HG02938 (cell line): ENCODE measurements around the gene CACNG5.

Source experiments
- ATAC-seq: cut with Tn5 transposase; IDR thresholded peaks from one replicate; pipeline ENCODE4 v1.9.1; 2021; ENCODE audit warnings: mild to moderate bottlenecking, moderate library complexity; ENCODE audit not compliant: unreplicated experiment

The CACNG5 gene

GRCh38 chr17:66819466-66819865 lies 15.5 kb upstream of the CACNG5 start:
- no peak for ATAC-seq

- no peak for ATAC-seq
Observed at GRCh38 chr17:66822009-66822408, 12.9 kb upstream of the CACNG5 start.

GRCh38 chr17:66826856-66827255 lies 8.1 kb upstream of the CACNG5 start:
- ATAC-seq: no peak

- no peak for ATAC-seq
Observed at GRCh38 chr17:66829386-66829864, 5.5 kb upstream of the CACNG5 start.

GRCh38 chr17:66829883-66830282 lies 5.0 kb upstream of the CACNG5 start:
- ATAC-seq: no peak

DNA sequence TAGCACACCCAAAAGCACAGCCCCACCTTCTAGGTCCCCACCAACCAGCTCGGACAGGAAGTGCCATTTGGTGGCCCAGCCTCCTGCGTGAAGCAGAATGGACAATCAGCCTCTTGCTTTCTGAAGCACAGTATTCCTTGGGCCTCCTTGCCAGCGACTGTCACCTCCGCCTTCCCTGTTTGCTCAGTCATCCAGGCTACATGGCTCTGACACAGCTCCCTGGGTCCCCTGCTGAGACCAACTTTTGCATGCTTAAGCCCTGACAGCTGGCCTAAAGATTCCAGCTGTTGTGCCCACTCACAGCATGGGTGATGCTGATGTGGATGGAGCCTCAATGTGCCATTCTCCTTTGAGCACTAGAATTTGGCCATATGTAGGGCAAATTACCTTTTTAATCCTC lies 4.5 kb upstream of the CACNG5 start:
- no peak for ATAC-seq

DNA sequence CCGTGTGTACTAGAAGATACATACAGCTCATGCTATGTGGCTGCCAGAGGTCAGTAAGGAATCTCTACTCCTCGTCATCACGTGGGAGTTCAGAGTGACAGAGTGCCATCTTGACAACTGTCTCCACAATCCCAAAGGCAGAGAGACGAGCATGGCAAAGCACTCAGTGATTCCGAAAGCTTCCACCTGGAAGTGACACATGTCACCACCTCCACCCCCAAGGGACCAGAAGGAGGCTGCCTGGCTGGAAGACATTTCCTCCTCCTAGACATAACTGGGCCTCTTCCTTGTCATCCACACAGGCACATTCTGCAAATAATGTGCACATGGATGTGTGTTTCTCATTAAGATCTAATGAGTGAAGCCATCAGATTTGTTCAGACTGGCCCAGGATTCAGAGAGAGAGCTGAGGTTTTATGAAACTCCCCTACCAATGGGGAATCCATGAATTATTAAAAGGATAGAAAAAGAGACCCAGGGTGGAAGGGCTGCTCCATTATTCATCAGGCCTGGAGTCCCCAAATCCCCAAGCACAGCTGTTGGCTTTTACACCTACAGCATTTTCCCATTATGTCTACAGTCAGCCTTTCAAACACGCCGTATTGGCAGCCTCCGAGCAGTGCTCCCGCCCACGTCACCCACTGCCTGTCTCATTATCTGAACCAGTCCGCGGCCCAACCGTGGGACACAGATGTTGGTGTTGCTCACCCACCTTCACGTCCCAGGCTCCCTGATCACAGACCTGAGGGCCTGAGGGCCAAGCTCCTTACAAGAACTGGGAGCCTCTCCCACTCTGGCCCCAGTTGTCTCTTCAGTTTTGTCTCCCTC lies 3.3 kb upstream of the CACNG5 start:
- no peak for ATAC-seq

- no peak for ATAC-seq
Observed at GRCh38 chr17:66833201-66833600, 1.7 kb upstream of the CACNG5 start.

DNA sequence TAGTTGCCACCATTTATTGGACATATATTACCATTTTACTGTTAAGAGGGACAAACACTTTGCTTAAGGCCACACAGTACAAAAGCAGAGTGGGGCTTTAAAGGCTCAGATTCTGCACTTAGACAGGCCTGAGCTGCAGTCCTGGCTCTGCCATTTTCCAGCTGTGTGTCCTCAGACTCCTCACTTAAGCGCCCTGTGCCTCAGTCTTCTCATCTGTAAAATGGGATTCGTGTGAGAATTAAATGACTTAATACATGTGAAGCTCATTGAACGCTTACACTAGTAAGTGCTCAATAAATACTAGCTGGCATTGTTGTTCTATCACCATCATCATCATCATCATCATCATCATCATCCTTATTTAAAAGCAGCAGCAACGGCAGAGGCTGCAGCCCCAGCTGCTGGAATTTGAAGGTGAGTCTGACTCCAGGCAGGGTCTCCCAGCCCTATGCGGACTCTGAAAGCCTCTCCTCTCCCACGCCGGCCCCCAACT lies 445 bp upstream of the CACNG5 start:
- ATAC-seq: no peak

- ATAC-seq: no peak
Observed at GRCh38 chr17:66835476-66835875, 559 bp downstream of the CACNG5 start.

DNA sequence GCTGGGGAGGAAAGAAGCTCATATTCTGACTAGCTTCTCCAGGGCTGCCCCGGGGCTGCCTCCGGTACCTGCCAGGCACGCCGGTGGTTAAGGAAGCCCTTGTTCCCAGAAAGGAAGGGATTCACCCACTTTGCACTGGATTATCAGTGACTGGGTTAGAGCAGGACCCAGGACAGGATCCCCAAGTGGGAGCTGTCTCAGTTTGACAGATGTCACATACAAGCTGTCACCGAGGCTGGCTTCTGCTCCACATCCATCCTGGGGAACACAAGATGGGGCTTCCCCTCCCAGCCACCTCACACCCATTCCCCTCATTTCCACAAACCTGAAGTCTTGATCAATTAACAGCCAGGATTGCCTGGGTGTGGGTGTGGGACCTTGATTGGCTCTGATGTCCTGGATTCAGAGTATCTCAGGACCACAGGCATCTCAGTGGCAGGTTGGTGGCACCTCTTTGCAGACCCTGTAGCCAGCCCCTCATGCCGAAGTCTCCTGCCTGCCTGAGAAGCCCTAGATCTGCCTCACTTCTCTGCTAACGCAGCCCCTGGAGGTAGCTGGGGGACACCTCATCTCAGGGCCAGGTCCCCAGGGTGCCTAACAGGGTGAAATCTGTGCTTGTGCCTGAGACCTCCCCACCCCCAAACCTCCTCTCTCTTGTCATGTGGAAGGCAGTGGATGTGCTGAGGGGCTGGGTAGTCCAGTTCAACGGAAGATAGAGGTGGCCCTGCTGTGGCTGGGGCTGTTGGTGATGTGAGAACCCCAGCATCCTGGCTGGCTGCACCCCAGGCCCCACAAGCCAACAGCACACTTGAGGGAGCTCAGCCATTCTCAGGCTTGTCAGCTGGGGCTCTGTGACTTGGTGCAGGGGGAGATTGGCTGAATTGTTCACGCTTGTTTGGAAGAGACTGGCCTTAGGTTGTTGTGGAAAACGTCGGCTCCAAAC lies 1.4 kb downstream of the CACNG5 start:
- ATAC-seq: no peak

GRCh38 chr17:66837226-66837625 lies 2.3 kb downstream of the CACNG5 start:
- no peak for ATAC-seq

DNA sequence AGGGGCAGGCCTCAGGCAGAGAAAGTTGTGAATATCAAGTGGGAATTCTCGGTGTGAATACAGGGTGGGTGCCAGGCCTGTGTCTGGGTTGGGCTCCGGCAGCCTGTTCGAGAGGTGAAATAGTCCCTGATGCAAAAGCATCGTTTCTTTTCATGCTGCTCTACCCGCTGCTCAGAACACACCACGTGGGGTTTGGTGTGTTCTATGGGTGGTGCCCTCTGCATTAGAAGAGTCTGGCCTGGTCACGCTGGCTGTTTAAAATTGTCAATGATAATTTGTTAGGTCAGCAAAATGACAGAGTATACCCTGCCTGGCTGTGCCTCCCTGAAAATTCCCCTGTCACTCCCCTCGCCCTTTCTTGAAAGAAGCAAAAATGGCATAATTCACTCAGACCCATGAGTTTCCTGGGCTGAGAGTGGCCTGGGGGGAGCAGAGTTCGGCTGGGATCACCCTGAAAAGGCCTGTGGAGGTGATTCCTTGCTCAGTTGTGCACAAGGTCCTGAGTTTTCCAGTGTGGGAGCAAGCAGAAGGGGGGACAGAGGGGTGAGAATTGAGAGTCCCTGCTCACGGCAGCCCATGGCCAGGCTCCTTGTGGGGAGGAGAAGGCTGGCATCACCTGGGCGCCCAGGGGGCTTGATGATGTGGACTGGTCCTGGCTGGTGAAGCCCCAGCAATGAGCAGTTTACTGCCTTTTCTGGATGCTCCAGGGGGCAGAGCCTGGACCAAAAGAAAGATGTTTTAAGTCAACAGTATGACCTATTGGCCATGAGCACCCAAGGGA lies 3.2 kb downstream of the CACNG5 start:
- ATAC-seq: no peak

- ATAC-seq: no peak
Observed at GRCh38 chr17:66839616-66840015, 4.7 kb downstream of the CACNG5 start.

DNA sequence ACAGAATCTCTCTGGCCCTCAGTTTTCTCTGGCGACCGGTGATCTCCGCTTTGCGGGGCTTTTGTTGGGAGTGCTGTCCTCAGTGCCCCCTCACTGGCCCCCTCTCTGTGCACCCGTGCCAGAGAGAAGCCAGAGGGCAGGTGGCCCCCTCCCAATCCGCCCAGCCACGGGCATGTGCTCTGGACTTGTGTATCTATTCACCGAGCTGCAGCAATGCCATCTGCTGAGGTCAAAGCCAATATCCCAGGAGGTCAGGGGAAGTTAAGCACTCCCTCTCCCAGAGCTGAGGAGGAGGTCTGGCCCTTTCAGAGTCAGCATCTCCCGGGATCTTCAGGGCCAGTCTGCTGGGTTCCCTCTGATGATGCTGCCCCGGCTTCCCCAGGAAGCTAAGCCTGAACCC lies 5.1 kb downstream of the CACNG5 start:
- ATAC-seq: no peak

DNA sequence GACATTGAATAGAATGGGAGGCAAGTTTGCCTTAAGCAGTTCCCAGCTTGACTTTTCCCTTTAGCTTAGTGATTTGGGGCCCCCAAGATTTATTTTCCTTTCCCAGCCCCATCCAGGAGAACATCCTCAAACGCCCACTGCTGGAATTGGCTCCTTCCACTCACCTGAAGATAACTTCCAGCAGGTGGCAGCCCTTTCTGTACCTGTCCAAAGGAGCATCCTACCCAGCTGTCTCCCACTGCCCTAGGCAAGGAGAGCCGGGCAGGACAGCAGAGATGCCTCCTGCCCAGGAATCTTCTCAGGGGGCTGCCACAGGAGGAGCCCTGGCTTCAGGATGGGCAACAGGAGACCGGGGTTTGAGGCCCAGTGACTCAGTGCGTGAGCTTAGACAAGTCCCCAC lies 6.4 kb downstream of the CACNG5 start:
- no peak for ATAC-seq

GRCh38 chr17:66841744-66842143 lies 6.8 kb downstream of the CACNG5 start:
- ATAC-seq: no peak

- ATAC-seq: no peak
Observed at GRCh38 chr17:66842505-66842904, 7.6 kb downstream of the CACNG5 start.

DNA sequence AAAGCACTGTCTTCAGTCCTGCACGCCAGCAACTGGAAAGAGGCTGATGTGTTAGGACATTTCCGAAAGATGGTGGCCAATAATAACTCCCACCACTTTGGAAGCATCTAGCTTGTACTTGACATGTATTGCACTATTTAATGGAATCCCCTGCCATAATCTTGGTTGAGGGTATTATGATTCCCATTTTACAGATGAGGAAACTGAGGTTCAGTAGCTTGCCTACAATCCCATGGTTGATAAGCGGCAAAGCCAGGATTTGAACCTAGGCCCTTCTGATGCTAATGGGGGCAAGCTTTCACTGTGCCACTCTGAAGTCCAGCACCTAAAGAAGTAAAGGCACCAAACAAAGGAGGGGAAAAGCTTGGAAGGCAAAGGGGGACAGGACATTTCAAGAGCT lies 8.0 kb downstream of the CACNG5 start:
- no peak for ATAC-seq

DNA sequence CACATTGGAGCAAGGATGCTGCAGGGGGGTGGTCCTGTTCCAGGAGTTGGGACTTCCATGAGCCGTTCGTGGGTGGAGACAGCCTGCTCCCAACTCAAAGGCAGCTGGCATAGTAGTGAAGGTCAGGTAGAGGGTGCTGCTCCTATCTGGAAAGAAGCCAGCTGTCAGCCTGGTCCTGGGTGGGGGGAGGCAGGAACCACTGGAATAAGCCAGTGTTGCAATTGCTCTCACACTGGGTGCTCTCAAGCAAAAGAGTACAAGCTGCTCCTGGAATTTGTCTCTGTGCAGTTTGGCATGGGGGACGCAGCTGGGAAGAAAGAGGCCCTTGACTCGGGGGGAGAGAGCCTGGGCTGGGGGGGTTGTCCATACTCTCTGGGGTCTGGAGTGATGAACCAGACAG lies 8.7 kb downstream of the CACNG5 start:
- ATAC-seq: no peak

GRCh38 chr17:66847704-66848103 lies 12.8 kb downstream of the CACNG5 start:
- ATAC-seq: no peak
